GM23248 (cell line): ENCODE results near the gene ARHGEF11.

ENCODE experiments used
- EZH2 ChIP-seq: fragments of 200-600 bp; sonication (generic); IDR thresholded peaks from 2 replicates; pipeline ENCODE4 v1.6.1; 2018; ENCODE audit warnings: antibody characterized with exemption, mild to moderate bottlenecking; ENCODE audit not compliant: insufficient read depth, poor library complexity, severe bottlenecking
- EZH2phosphoT487 ChIP-seq: fragments of 200-600 bp; sonication (generic); IDR thresholded peaks from 2 replicates; pipeline ENCODE4 v1.6.1; 2018; ENCODE audit warnings: antibody characterized with exemption, moderate library complexity, mild to moderate bottlenecking, low read depth; ENCODE audit not compliant: insufficient read depth

DNA sequence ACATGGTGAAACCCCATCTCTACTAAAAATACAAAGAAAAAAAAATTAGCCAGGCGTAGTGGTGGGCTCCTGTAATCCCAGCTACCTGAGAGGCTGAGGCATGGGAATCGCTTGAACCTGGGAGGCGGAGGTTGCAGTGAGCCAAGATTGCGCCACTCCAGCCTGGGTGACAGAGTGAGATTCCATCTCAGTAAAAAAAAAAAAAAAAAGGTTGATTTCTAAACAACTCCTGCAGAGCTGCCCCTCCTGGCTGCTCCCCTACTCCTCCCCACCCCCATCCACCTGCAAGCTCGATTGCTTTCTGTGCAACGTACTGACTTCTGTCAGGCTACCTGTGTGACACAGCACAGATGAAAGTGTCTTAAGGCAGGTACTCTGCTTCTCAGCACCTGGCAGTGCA, 40.8 kb upstream of the ARHGEF11 start:
- no peak for TF ChIP-seq EZH2
- TF ChIP-seq EZH2phosphoT487 = no peak
